ENCODE measurements around the gene IL34.
A peak's percentile ranks its signal among the peaks of the same experiment; 100 is the strongest.

- no peak for TF ChIP-seq CTCF (IDR thresholded peaks at IDR 0.05; ENCODE audit: insufficient read depth, low read length)
- 0 out of 2 replicates have a peak, but pooled peaks have one; percentile 16 for TF ChIP-seq POLR2AphosphoS5 (IDR thresholded peaks at IDR 0.05; ENCODE audit: low read depth)
- no peak for TF ChIP-seq GABPA (IDR thresholded peaks at IDR 0.05; ENCODE audit: low read depth)
- TF ChIP-seq REST (IDR thresholded peaks at IDR 0.05; ENCODE audit: insufficient replicate concordance, low read depth) = no peak
These were observed 17.4 kb downstream of the IL34 start for GRCh38 chr16:70663524-70664324.

All from HL-60 (cell line).